HFFc6 (cell line): ENCODE results near the gene GRM2. TPM values are rescaled to one million over a fixed set of nuclear protein-coding genes. Genes with fewer than 3 reads are reported as not detected.

ENCODE experiments used
- DNase-seq: peaks from one replicate; pipeline ENCODE4 v3.0.0-alpha.2; 2018
- H3K27ac Mint-ChIP-seq: 2 replicates; pipeline ENCODE4 v1.8.0; 2020; ENCODE audit warnings: mild to moderate bottlenecking, mixed read lengths
- H3K27me3 Mint-ChIP-seq: 2 replicates; pipeline ENCODE4 v1.8.0; 2021; ENCODE audit warnings: mild to moderate bottlenecking, moderate library complexity, mixed read lengths; ENCODE audit not compliant: insufficient read depth
- H3K36me3 Mint-ChIP-seq: 2 replicates; pipeline ENCODE4 v1.8.0; 2021; ENCODE audit warnings: low read depth, mixed read lengths
- H3K4me1 Mint-ChIP-seq: 2 replicates; pipeline ENCODE4 v1.8.0; 2020; ENCODE audit warnings: low read depth, mixed read lengths
- H3K4me3 Mint-ChIP-seq: 2 replicates; pipeline ENCODE4 v1.8.0; 2020; ENCODE audit warnings: mild to moderate bottlenecking, moderate library complexity, mixed read lengths
- H3K9me3 Mint-ChIP-seq: 2 replicates; pipeline ENCODE4 v1.8.0; 2020; ENCODE audit warnings: mild to moderate bottlenecking, mixed read lengths
- CTCF ChIP-seq: fragments of 200-600 bp; sonication (generic); IDR thresholded peaks from 2 replicates; pipeline ENCODE4 v1.5.0; 2021; ENCODE audit warnings: antibody characterized with exemption, mild to moderate bottlenecking
- total RNA-seq, 6 experiments: library from RNA; stranded (reverse); fragmentation: NEBNext Ultra II Directional; extraction: Animal tissue kit (Norgen Biotek cat#: 25700); gene quantifications; 2 replicates in 1 of 6; 3 replicates in 5 of 6; pipeline ENCODE4 v1.2.3, GENCODE V29; 2021

Gene GRM2
- total RNA-seq, 6 experiments from 2014 or later = 0.02 TPM; not detected in 5

- Mint-ChIP-seq H3K27me3 (peaks cover 6% of the 10 kb centered on the region; the same call in 1 of the 2 replicates), H3K4me3 (no peak overlapping the region), H3K36me3 (no peaks in the 10 kb centered on the region), H3K9me3 (peaks cover 11% of the 10 kb centered on the region), H3K4me1 (no peaks in the 10 kb centered on the region), H3K27ac (no peak overlapping the region)
- DNase-seq = no peak
- TF ChIP-seq CTCF = no peak
These were observed 52.3 kb downstream of the GRM2 start for GRCh38 chr3:51759203-51759602.

Other genes with a start within 250 kb of the GRM2 start
- gene DCAF1, start 207.1 kb upstream of the GRM2 start, total RNA-seq = 10 to 100 TPM; 15.3 to 20.4 (median 18.9) TPM
- gene RAD54L2, start 168.3 kb upstream of the GRM2 start, total RNA-seq = 10 to 100 TPM; 18.6 to 21.3 (median 19.5) TPM
- 10 to 100 TPM; 39.2 to 56.3 (median 42.2) TPM for gene TEX264, start 35.8 kb upstream of the GRM2 start, total RNA-seq
- gene IQCF6, start 72.2 kb downstream of the GRM2 start, total RNA-seq = not detected
- gene IQCF2, start 154.5 kb downstream of the GRM2 start, total RNA-seq = not detected
- not detected for gene IQCF5, start 168.5 kb downstream of the GRM2 start, total RNA-seq
- not detected for gene IQCF1, start 196.3 kb downstream of the GRM2 start, total RNA-seq
- 10 to 100 TPM; 30.0 to 36.6 (median 32.5) TPM for gene RRP9, start 234.8 kb downstream of the GRM2 start, total RNA-seq
- gene PARP3, start 235.3 kb downstream of the GRM2 start, total RNA-seq = 10 to 100 TPM; 13.7 to 20.1 (median 17.1) TPM
- under 1 TPM in 2 of 6 experiments, not detected in 4; 0.07 to 0.10 TPM for gene GPR62, start 248.3 kb downstream of the GRM2 start, total RNA-seq